H1 (cell line): Measurements from ENCODE around the gene EFEMP1. TPM values are rescaled to one million over a fixed set of nuclear protein-coding genes. Genes with fewer than 3 reads are reported as not detected.

Source experiments
- CTCF ChIA-PET: fragments of 300-600 bp; sonication (Branson Sonifier 250); formaldehyde crosslinking; loops from one replicate; lab custom pipeline; 2021; ENCODE audit not compliant: partially characterized antibody; lab: Charles Lee
- POLR2A ChIA-PET: fragments of 300-600 bp; sonication (Branson Sonifier 250); formaldehyde crosslinking; loops from one replicate; lab custom pipeline; 2021; ENCODE audit warnings: inconsistent platforms; ENCODE audit not compliant: partially characterized antibody; lab: Charles Lee
- DNase-seq, 2 experiments: peaks; one replicate each; pipeline versions ENCODE4 v3.0.0 to v3.0.0-alpha.2; 2010 to 2022; ENCODE audit warnings: low spot score in 2 of 2, low read depth in 1 of 2, mixed read lengths in 1 of 2
- FAIRE-seq: peaks from 2 replicates; lab custom pipeline; 2011; peaks lifted over from hg19 to GRCh38; lab: Jason Lieb, UNC
- H2AFZ ChIP-seq: 2 replicates; pipeline ENCODE4 v1.8.1; 2012; ENCODE audit warnings: low read length, inconsistent platforms
- H2AK5ac ChIP-seq: 2 replicates; pipeline ENCODE4 v1.6.1; 2013; ENCODE audit warnings: low read depth, low read length
- H2BK120ac ChIP-seq: replicated peaks from 2 replicates; pipeline ENCODE3; 2013; ENCODE audit warnings: low read depth, low read length, inconsistent platforms
- H2BK12ac ChIP-seq: 2 replicates; pipeline ENCODE4 v1.6.1; 2013; ENCODE audit warnings: low read depth, low read length
- H2BK15ac ChIP-seq: 2 replicates; pipeline ENCODE4 v1.6.1; 2013; ENCODE audit warnings: low read length
- H2BK20ac ChIP-seq: 2 replicates; pipeline ENCODE4 v1.6.1; 2013; ENCODE audit warnings: low read length
- H2BK5ac ChIP-seq: 2 replicates; pipeline ENCODE4 v1.6.1; 2013; ENCODE audit warnings: low read depth, low read length
- H3K14ac ChIP-seq: 2 replicates; pipeline ENCODE4 v1.6.1; 2013; ENCODE audit warnings: inconsistent platforms; ENCODE audit not compliant: insufficient read length
- H3K18ac ChIP-seq: 2 replicates; pipeline ENCODE4 v1.6.1; 2013; ENCODE audit warnings: low read length; ENCODE audit errors: extremely low read depth
- H3K23ac ChIP-seq: 2 replicates; pipeline ENCODE4 v1.6.1; 2013; ENCODE audit warnings: inconsistent platforms; ENCODE audit not compliant: insufficient read length
- H3K23me2 ChIP-seq: 2 replicates; pipeline ENCODE4 v1.6.1; 2013; ENCODE audit warnings: low read depth, low read length
- H3K27ac ChIP-seq: 2 replicates; pipeline ENCODE4 v1.6.1; 2011; ENCODE audit warnings: low read depth, low read length, inconsistent platforms
- H3K27me3 ChIP-seq, 4 experiments: replicated peaks in 1 of 4; 1 replicate in 1 of 4; 2 replicates in 3 of 4; pipeline versions ENCODE4 v1.6.1 to v1.8.1; 2011 to 2013; ENCODE audit warnings: low read length in 3 of 4, mild to moderate bottlenecking in 3 of 4, inconsistent platforms in 2 of 4, mixed read lengths in 2 of 4, moderate library complexity in 1 of 4; ENCODE audit not compliant: control insufficient read depth in 3 of 4, insufficient read depth in 3 of 4; ENCODE audit errors: extremely low read depth in 1 of 4
- H3K36me3 ChIP-seq, 4 experiments: 2 replicates each; pipeline versions ENCODE4 v1.6.1 to v1.8.1; 2011 to 2013; ENCODE audit warnings: mild to moderate bottlenecking in 4 of 4, low read length in 3 of 4, moderate library complexity in 2 of 4, control low read depth in 1 of 4, inconsistent platforms in 1 of 4; ENCODE audit not compliant: insufficient read depth in 4 of 4, control insufficient read depth in 2 of 4
- H3K4ac ChIP-seq: replicated peaks from 2 replicates; pipeline ENCODE3; 2013; ENCODE audit warnings: low read length, low read depth, mixed read lengths, inconsistent platforms; ENCODE audit not compliant: insufficient read length
- H3K4me1 ChIP-seq, 4 experiments: replicated peaks in 1 of 4; 1 replicate in 1 of 4; 2 replicates in 3 of 4; pipeline versions ENCODE4 v1.6.1 to v1.8.1; 2011 to 2013; ENCODE audit warnings: low read length in 3 of 4, inconsistent platforms in 2 of 4, mixed read lengths in 1 of 4; ENCODE audit not compliant: insufficient read depth in 4 of 4, control insufficient read depth in 3 of 4
- H3K4me2 ChIP-seq, 2 experiments: 2 replicates each; pipeline versions ENCODE4 v1.6.1 to v1.8.1; 2011 to 2013; ENCODE audit warnings: low read depth in 2 of 2, low read length in 2 of 2, control low read depth in 1 of 2, inconsistent platforms in 1 of 2, mild to moderate bottlenecking in 1 of 2; ENCODE audit not compliant: insufficient read depth in 1 of 2
- H3K4me3 ChIP-seq, 4 experiments: fragments of 200-600, 300-600 bp in 1 of 4; sonication (generic), shearing (Covaris generic), sonication (Bioruptor Twin) in 1 of 4; 2 replicates each; pipeline versions ENCODE4 v1.5.1 to v1.8.1; 2011 to 2016; ENCODE audit warnings: low read length in 4 of 4, low read depth in 3 of 4, control low read depth in 2 of 4, inconsistent platforms in 2 of 4, mild to moderate bottlenecking in 2 of 4, mixed read lengths in 1 of 4, moderate library complexity in 1 of 4; ENCODE audit not compliant: insufficient read depth in 2 of 4; ENCODE audit errors: extremely low read depth in 1 of 4
- H3K56ac ChIP-seq: replicated peaks from 2 replicates; pipeline ENCODE3; 2013; ENCODE audit warnings: low read depth, mild to moderate bottlenecking, mixed read lengths, low read length, inconsistent platforms; ENCODE audit not compliant: insufficient read length
- H3K79me1 ChIP-seq: 2 replicates; pipeline ENCODE4 v1.6.1; 2013; ENCODE audit warnings: low read depth, low read length, control low read depth
- H3K79me2 ChIP-seq, 2 experiments: 2 replicates each; pipeline versions ENCODE4 v1.6.1 to v1.8.1; 2012 to 2013; ENCODE audit warnings: low read length in 2 of 2, mild to moderate bottlenecking in 2 of 2, inconsistent platforms in 1 of 2; ENCODE audit not compliant: insufficient read depth in 2 of 2, control insufficient read depth in 1 of 2
- H3K9ac ChIP-seq, 4 experiments: replicated peaks in 1 of 4; 1 replicate in 1 of 4; 2 replicates in 3 of 4; pipeline versions ENCODE4 v1.6.1 to v1.8.1; 2011 to 2013; ENCODE audit warnings: low read depth in 3 of 4, low read length in 3 of 4, control low read depth in 2 of 4, mild to moderate bottlenecking in 2 of 4, moderate library complexity in 2 of 4, inconsistent platforms in 1 of 4; ENCODE audit errors: extremely low read depth in 1 of 4
- H3K9me3 ChIP-seq, 2 experiments: 2 replicates each; pipeline versions ENCODE4 v1.6.1 to v1.8.1; 2012 to 2013; ENCODE audit warnings: mild to moderate bottlenecking in 2 of 2, moderate library complexity in 2 of 2, control low read depth in 1 of 2, inconsistent platforms in 1 of 2, low read depth in 1 of 2, low read length in 1 of 2, mixed read lengths in 1 of 2; ENCODE audit not compliant: insufficient read depth in 2 of 2
- H4K20me1 ChIP-seq, 2 experiments: replicated peaks in 1 of 2; 2 replicates each; pipeline versions ENCODE3 to v1.8.1; 2011 to 2013; ENCODE audit warnings: inconsistent platforms in 2 of 2, low read length in 2 of 2, mild to moderate bottlenecking in 1 of 2; ENCODE audit not compliant: insufficient read depth in 2 of 2, control insufficient read depth in 1 of 2
- H4K5ac ChIP-seq: 2 replicates; pipeline ENCODE4 v1.6.1; 2013; ENCODE audit warnings: low read length, low read depth, mixed read lengths, inconsistent platforms; ENCODE audit not compliant: insufficient read length
- H4K8ac ChIP-seq: 2 replicates; pipeline ENCODE4 v1.8.0; 2013; ENCODE audit warnings: mild to moderate bottlenecking, moderate library complexity, low read length, inconsistent platforms; ENCODE audit not compliant: insufficient read depth; ENCODE audit errors: extremely low read depth
- H4K91ac ChIP-seq: replicated peaks from 2 replicates; pipeline ENCODE3; 2013; ENCODE audit warnings: low read length, mixed read lengths, inconsistent platforms; ENCODE audit not compliant: insufficient read length
- CBX5 ChIP-seq: fragments of 300-800, 300-1000 bp; sonication (generic); IDR thresholded peaks from 2 replicates; pipeline ENCODE4 v1.7.1; 2016; ENCODE audit warnings: antibody characterized with exemption, low read length, low read depth
- CTBP2 ChIP-seq: IDR thresholded peaks from 2 replicates; pipeline ENCODE4 v1.7.0; 2011; ENCODE audit warnings: borderline replicate concordance, mild to moderate bottlenecking, moderate library complexity, mixed read lengths, low read length; ENCODE audit not compliant: insufficient read depth, insufficient read length
- HDAC2 ChIP-seq, 2 experiments: fragments of 300-600 bp in 1 of 2; sonication (generic) in 1 of 2; IDR thresholded peaks; 2 replicates each; pipeline ENCODE4 v1.6.1; 2011 to 2012; ENCODE audit warnings: low read depth in 2 of 2, low read length in 2 of 2, mild to moderate bottlenecking in 2 of 2, moderate library complexity in 2 of 2, borderline replicate concordance in 1 of 2, inconsistent platforms in 1 of 2
- JUN ChIP-seq: IDR thresholded peaks from 2 replicates; pipeline ENCODE4 v1.6.1; 2011; ENCODE audit warnings: low read depth, mild to moderate bottlenecking, improper control_type of control experiment, low read length
- JUND ChIP-seq: IDR thresholded peaks from 2 replicates; pipeline ENCODE4 v1.6.1; 2011; ENCODE audit warnings: mild to moderate bottlenecking, improper control_type of control experiment, low read length
- RAD21 ChIP-seq, 2 experiments: IDR thresholded peaks in 1 of 2; conservative IDR thresholded peaks in 1 of 2; 2 replicates each; pipeline ENCODE4 v1.6.1; 2011; ENCODE audit warnings: low read depth in 2 of 2, low read length in 2 of 2, improper control_type of control experiment in 1 of 2, inconsistent platforms in 1 of 2, mild to moderate bottlenecking in 1 of 2, moderate library complexity in 1 of 2
- RFX5 ChIP-seq: IDR thresholded peaks from 2 replicates; pipeline ENCODE4 v1.6.1; 2011; ENCODE audit warnings: low read depth, low read length, improper control_type of control experiment, borderline replicate concordance
- SAP30 ChIP-seq: fragments of 300-600 bp; sonication (generic); IDR thresholded peaks from 2 replicates; pipeline ENCODE4 v1.7.1; 2012; ENCODE audit warnings: low read length, moderate library complexity, mild to moderate bottlenecking, inconsistent platforms; ENCODE audit not compliant: insufficient read depth, insufficient replicate concordance
- TAF7 ChIP-seq: optimal IDR thresholded peaks from 2 replicates; pipeline ENCODE3; 2011; ENCODE audit warnings: low read depth, mild to moderate bottlenecking, inconsistent platforms, low read length, moderate library complexity, borderline replicate concordance
- YY1 ChIP-seq: IDR thresholded peaks from 2 replicates; pipeline ENCODE4 v1.6.1; 2011; ENCODE audit warnings: low read depth, mild to moderate bottlenecking, low read length
- WGBS, 2 experiments: shearing (Covaris generic) in 1 of 2; methylation state at CpG; one replicate each; pipeline versions ENCODE4 v1.1.6 to v1.1.7; 2013 to 2015; ENCODE audit warnings: low lambda C conversion rate in 2 of 2, mixed read lengths in 2 of 2, inconsistent platforms in 1 of 2, low coverage in 1 of 2, missing lambda C conversion rate in 1 of 2; ENCODE audit not compliant: insufficient replicate concordance in 2 of 2, insufficient coverage in 1 of 2, insufficient read length in 1 of 2; ENCODE audit errors: extremely low coverage in 1 of 2, missing lambda C conversion rate in 1 of 2; 5-methylcytosine and 5-hydroxymethylcytosine counted together
- polyA plus RNA-seq, 7 experiments: library from polyadenylated mRNA; depleted of rRNA in 3 of 7; stranded (reverse) in 5 of 7; unstranded in 2 of 7; fragments of >200 nt in 5 of 7; fragments of 200-250 nt in 2 of 7; gene quantifications; 1 replicate in 5 of 7; 2 replicates in 1 of 7; 4 replicates in 1 of 7; pipeline versions ENCODE4 v1.2.1 to v1.2.3, GENCODE V29; 2011 to 2013; ENCODE audit warnings: missing spikeins in 2 of 7, mixed read lengths in 2 of 7
- total RNA-seq: library from RNA; stranded (reverse); fragmentation: NEBNext Ultra II Directional; extraction: Animal tissue kit (Norgen Biotek cat#: 25700); gene quantifications from 2 replicates; pipeline ENCODE4 v1.2.1, GENCODE V29; 2021

EFEMP1 gene
- total and polyA plus RNA-seq, 2 of the 8 experiments (the other 6 are each of a cell fraction or from before 2014, with no cell fraction given), result 15.5 to 19.7 TPM

- no peak overlapping the region for H2AK5ac ChIP-seq
- H3K23ac ChIP-seq, result no peak overlapping the region
- FAIRE-seq (no peak), DNase-seq (no peak)
- no peak overlapping the region for H4K91ac ChIP-seq
- H4K8ac ChIP-seq, result no peak overlapping the region
- ChIA-PET POLR2A (no interaction called here), CTCF (no interaction called here)
- no peak overlapping the region for H3K9ac ChIP-seq
- H3K27me3 ChIP-seq, result no peaks in the 10 kb centered on the region
- H3K36me3 ChIP-seq, result no peaks in the 10 kb centered on the region
- H3K4me2 ChIP-seq, result no peak overlapping the region
- H3K14ac ChIP-seq, result no peak overlapping the region
- no peak overlapping the region for H2BK120ac ChIP-seq
- no peaks in the 10 kb centered on the region for H3K23me2 ChIP-seq
- no peak overlapping the region for H3K56ac ChIP-seq
- H3K4ac ChIP-seq, result no peak overlapping the region
- no peak overlapping the region for H3K18ac ChIP-seq
- H2BK5ac ChIP-seq, result no peak overlapping the region
- no peaks in the 10 kb centered on the region for H3K9me3 ChIP-seq
- no peak overlapping the region for H2BK15ac ChIP-seq
- H2BK20ac ChIP-seq, result no peak overlapping the region
- WGBS, 2 experiments, result 86% methylated on average over 2 of the region's 2 CpGs; no CpG with 5 or more reads in 1 of the 2 experiments
- no peaks in the 10 kb centered on the region for H3K79me1 ChIP-seq
- no peaks in the 10 kb centered on the region for H3K4me1 ChIP-seq
- H4K20me1 ChIP-seq, result no peaks in the 10 kb centered on the region
- H3K79me2 ChIP-seq, result no peaks in the 10 kb centered on the region
- H3K4me3 ChIP-seq, result no peak overlapping the region
- H3K27ac ChIP-seq, result no peak overlapping the region
- no peak overlapping the region for H2AFZ ChIP-seq
- H4K5ac ChIP-seq, result no peak overlapping the region
- no peak overlapping the region for H2BK12ac ChIP-seq
- no peak for TF ChIP-seq CTBP2
- no peak for TF ChIP-seq RAD21 (IDR thresholded peaks at IDR 0.05 in 1 of 2, conservative IDR thresholded peaks at IDR 0.05 in 1 of 2; ENCODE audit: low read depth in 2 of 2, low read length in 2 of 2)
- no peak for TF ChIP-seq TAF7
- no peak for TF ChIP-seq JUND
- no peak for TF ChIP-seq YY1
- TF ChIP-seq JUN, result no peak
- TF ChIP-seq HDAC2 (IDR thresholded peaks at IDR 0.05; ENCODE audit: borderline replicate concordance in 1 of 2, low read depth in 2 of 2, low read length in 2 of 2), result no peak
- no peak for TF ChIP-seq RFX5
- TF ChIP-seq CBX5, result no peak
- no peak for TF ChIP-seq SAP30
Observed at GRCh38 chr2:55844986-55845385, 78.6 kb downstream of the EFEMP1 start.
